Measurements from ENCODE around the gene LAMA2. TPM values are rescaled to one million over a fixed set of nuclear protein-coding genes. Genes with fewer than 3 reads are reported as not detected.

Gene LAMA2
- total and polyA plus RNA-seq, 2 of the 8 experiments (the other 6 are each of a cell fraction or from before 2014, with no cell fraction given), result 1.3 to 3.8 TPM

GRCh38 chr6:129492260-129492659 lies 609.3 kb downstream of the LAMA2 start:
- H2BK20ac ChIP-seq (ENCODE audit: low read length), result no peak overlapping the region
- no peak overlapping the region for H4K91ac ChIP-seq (replicated peaks; ENCODE audit: insufficient read length, low read length)
- H3K4me3 ChIP-seq (ENCODE audit: extremely low read depth in 1 of 4, insufficient read depth in 2 of 4, low read depth in 3 of 4, low read length in 4 of 4), result no peak overlapping the region
- DNase-seq (ENCODE audit: low read depth in 1 of 2, low spot score in 2 of 2) (no peak), FAIRE-seq (no peak)
- WGBS, 2 experiments (ENCODE audit: extremely low coverage in 1 of 2, insufficient coverage in 1 of 2, insufficient read length in 1 of 2, insufficient replicate concordance in 2 of 2, low coverage in 1 of 2, low lambda C conversion rate in 2 of 2, missing lambda C conversion rate in 1 of 2), result 91% methylated on average over 4 of the region's 4 CpGs; no CpG with 5 or more reads in 1 of the 2 experiments
- no peak overlapping the region for H2BK15ac ChIP-seq (ENCODE audit: low read length)
- H2AK5ac ChIP-seq (ENCODE audit: low read depth, low read length), result no peak overlapping the region
- H4K5ac ChIP-seq (ENCODE audit: insufficient read length, low read depth, low read length), result no peak overlapping the region
- H3K9me3 ChIP-seq (ENCODE audit: insufficient read depth in 2 of 2, low read depth in 1 of 2, low read length in 1 of 2), result no peaks in the 10 kb centered on the region
- H3K9ac ChIP-seq (replicated peaks in 1 of 4; ENCODE audit: extremely low read depth in 1 of 4, low read depth in 3 of 4, low read length in 3 of 4), result no peak overlapping the region
- H2AFZ ChIP-seq (ENCODE audit: low read length), result no peak overlapping the region
- H3K14ac ChIP-seq (ENCODE audit: insufficient read length), result no peak overlapping the region
- ChIA-PET POLR2A (ENCODE audit: partially characterized antibody) (interaction anchor here (0.6 kb wide), 1 partner anchor 396 kb away, joined by 3 read pairs; no protein-coding TSS in a partner anchor), CTCF (ENCODE audit: partially characterized antibody) (interaction anchor here (3.6 to 4.7 kb wide), 2 partner anchors 8 to 74 kb away, joined by 21 to 35 read pairs; no protein-coding TSS in a partner anchor)
- no peak overlapping the region for H3K4me2 ChIP-seq (ENCODE audit: insufficient read depth in 1 of 2, low read depth in 2 of 2, low read length in 2 of 2)
- H3K18ac ChIP-seq (ENCODE audit: extremely low read depth, low read length), result no peak overlapping the region
- H2BK5ac ChIP-seq (ENCODE audit: low read depth, low read length), result no peak overlapping the region
- H3K79me1 ChIP-seq (ENCODE audit: low read depth, low read length), result no peaks in the 10 kb centered on the region
- no peaks in the 10 kb centered on the region for H4K20me1 ChIP-seq (replicated peaks in 1 of 2; ENCODE audit: control insufficient read depth in 1 of 2, insufficient read depth in 2 of 2, low read length in 2 of 2)
- no peak overlapping the region for H4K8ac ChIP-seq (ENCODE audit: extremely low read depth, insufficient read depth, low read length)
- peaks cover 0 to 1% (median 0%) of the 10 kb centered on the region in 4 experiments; a peak in 1 of 7 replicates for H3K27me3 ChIP-seq (replicated peaks in 1 of 4; ENCODE audit: control insufficient read depth in 3 of 4, extremely low read depth in 1 of 4, insufficient read depth in 3 of 4, low read length in 3 of 4)
- H2BK120ac ChIP-seq (replicated peaks; ENCODE audit: low read depth, low read length), result no peak overlapping the region
- H3K4ac ChIP-seq (replicated peaks; ENCODE audit: insufficient read length, low read depth, low read length), result no peak overlapping the region
- no peak overlapping the region for H3K23ac ChIP-seq (ENCODE audit: insufficient read length)
- no peaks in the 10 kb centered on the region for H3K79me2 ChIP-seq (ENCODE audit: control insufficient read depth in 1 of 2, insufficient read depth in 2 of 2, low read length in 2 of 2)
- H3K23me2 ChIP-seq (ENCODE audit: low read depth, low read length), result no peaks in the 10 kb centered on the region
- H3K27ac ChIP-seq (ENCODE audit: low read depth, low read length), result no peak overlapping the region
- no peaks in the 10 kb centered on the region for H3K36me3 ChIP-seq (ENCODE audit: control insufficient read depth in 2 of 4, insufficient read depth in 4 of 4, low read length in 3 of 4)
- H3K56ac ChIP-seq (replicated peaks; ENCODE audit: insufficient read length, low read depth, low read length), result no peak overlapping the region
- H3K4me1 ChIP-seq (replicated peaks in 1 of 4; ENCODE audit: control insufficient read depth in 3 of 4, insufficient read depth in 4 of 4, low read length in 3 of 4), result peaks cover 0 to 3% (median 0%) of the 10 kb centered on the region in 4 experiments; a peak in 1 of 7 replicates
- no peak overlapping the region for H2BK12ac ChIP-seq (ENCODE audit: low read depth, low read length)
- TF ChIP-seq CEBPB (IDR thresholded peaks at IDR 0.05; ENCODE audit: low read depth, low read length) (no peak), SIX5 (IDR thresholded peaks at IDR 0.05; ENCODE audit: low read depth, low read length) (no peak), CHD1 (IDR thresholded peaks at IDR 0.05; ENCODE audit: low read depth, low read length) (no peak), KDM1A (IDR thresholded peaks at IDR 0.05; ENCODE audit: borderline replicate concordance, low read length) (no peak), SRF (IDR thresholded peaks at IDR 0.05; ENCODE audit: low read depth, low read length) (no peak), NANOG (IDR thresholded peaks at IDR 0.05; ENCODE audit: insufficient read depth, low read depth, low read length, poor library complexity, severe bottlenecking) (no peak), CREB1 (IDR thresholded peaks at IDR 0.05) (no peak), PHF8 (conservative IDR thresholded peaks at IDR 0.05; ENCODE audit: low read depth, low read length) (no peak), NRF1 (IDR thresholded peaks at IDR 0.05; ENCODE audit: low read depth, low read length) (no peak), KDM5A (IDR thresholded peaks at IDR 0.05; ENCODE audit: low read length) (no peak), BRCA1 (IDR thresholded peaks at IDR 0.05; ENCODE audit: low read depth, low read length) (no peak), RXRA (IDR thresholded peaks at IDR 0.05; ENCODE audit: insufficient read depth, low read depth, low read length) (no peak), ATF2 (IDR thresholded peaks at IDR 0.05; ENCODE audit: low read length) (no peak), ASH2L (IDR thresholded peaks at IDR 0.05; ENCODE audit: low read length) (no peak)
